Measurements from ENCODE around the gene SPATS2. TPM values are rescaled to one million over a fixed set of nuclear protein-coding genes. Genes with fewer than 3 reads are reported as not detected.

The SPATS2 gene
- total and polyA plus RNA-seq, 2 donors (not counting 3 experiments of a cell fraction or from before 2014, with no cell fraction given), result 55.8 to 66.5 TPM

GRCh38 chr12:49562233-49562632, 195.0 kb downstream of the SPATS2 start:
- dilution Hi-C loops (cut with MboI; ENCODE audit: extremely low pct_ligation_motif_present, low sequenced_read_pairs), result no loop called here
- H3K36me3 ChIP-seq (ENCODE audit: control insufficient read depth in 2 of 2, extremely low read depth in 1 of 2, insufficient read depth in 2 of 2, low read length in 2 of 2), result peaks cover 13 to 56% of the 10 kb centered on the region in 2 experiments
- POLR2A ChIA-PET, result no interaction called here

GRCh38 chr12:49562831-49563230, 195.6 kb downstream of the SPATS2 start:
- H3K27me3 ChIP-seq (ENCODE audit: control insufficient read depth in 2 of 2, insufficient read depth in 2 of 2, low read length in 2 of 2), result no peaks in the 10 kb centered on the region
- H2AFZ ChIP-seq (ENCODE audit: low read depth, low read length), result no peak overlapping the region
- DNase-seq (ENCODE audit: low read depth, low spot score), result no peak
- no peak overlapping the region for H3K9ac ChIP-seq (replicated peaks; ENCODE audit: extremely low read depth, insufficient read depth, low read length)
- peaks cover 8% of the 10 kb centered on the region for H3K4me1 ChIP-seq (ENCODE audit: control insufficient read depth, extremely low read depth, insufficient read depth, low read length)
- no TSS peak for BruUV-seq (replicated peaks)
- dilution Hi-C loops (cut with MboI; ENCODE audit: extremely low pct_ligation_motif_present, low sequenced_read_pairs), result no loop called here
- H3K9me3 ChIP-seq (replicated peaks; ENCODE audit: control insufficient read depth, insufficient read depth, low read length), result no peaks in the 10 kb centered on the region
- H4K20me1 ChIP-seq (replicated peaks; ENCODE audit: control insufficient read depth, extremely low read depth, insufficient read depth, low read length), result no peaks in the 10 kb centered on the region
- H3K4me3 ChIP-seq (replicated peaks in 1 of 3; ENCODE audit: insufficient read depth in 1 of 3, low read depth in 1 of 3, low read length in 3 of 3), result no peak overlapping the region
- peaks cover 16% of the 10 kb centered on the region for H3K79me2 ChIP-seq (ENCODE audit: control insufficient read depth, insufficient read depth, low read length)
- no peak overlapping the region for H3K27ac ChIP-seq (ENCODE audit: insufficient read depth, low read depth, low read length)
- TF ChIP-seq GATA2 (IDR thresholded peaks at IDR 0.05; ENCODE audit: insufficient read depth, insufficient read length, low read depth, low read length), result no peak
- TF ChIP-seq MAX (IDR thresholded peaks at IDR 0.05; ENCODE audit: insufficient read depth, insufficient read length), result no peak
- no peak for TF ChIP-seq FOS (IDR thresholded peaks at IDR 0.05; ENCODE audit: borderline replicate concordance, insufficient read depth, low read length)
- TF ChIP-seq JUN (IDR thresholded peaks at IDR 0.05; ENCODE audit: borderline replicate concordance, insufficient read depth, insufficient read length, low read depth), result no peak
- TF ChIP-seq POLR2AphosphoS5 (IDR thresholded peaks at IDR 0.05; ENCODE audit: insufficient read depth, low read depth, low read length), result no peak
- FAIRE-seq, result no peak
- CTCF ChIA-PET, result interaction anchor here (1.4 to 1.8 kb wide), 4 partner anchors 10 to 215 kb away, joined by 3 to 8 read pairs (median 8); no protein-coding TSS in a partner anchor
- intact Hi-C loops (cut with micrococcal nuclease), result no loop called here
- POLR2A ChIA-PET, result no interaction called here
- peaks cover 13 to 56% of the 10 kb centered on the region in 2 experiments for H3K36me3 ChIP-seq (ENCODE audit: control insufficient read depth in 2 of 2, extremely low read depth in 1 of 2, insufficient read depth in 2 of 2, low read length in 2 of 2)
- no peaks in the 10 kb centered on the region for H3K9me1 ChIP-seq (replicated peaks; ENCODE audit: control insufficient read depth, extremely low read depth, insufficient read depth, low read length)
- no peak overlapping the region for H3K4me2 ChIP-seq (ENCODE audit: insufficient read depth, low read length)

More at GRCh38 chr12:49562233-49562632, 195.0 kb downstream of the SPATS2 start:
- CTCF ChIA-PET, result interaction anchor here (0.8 to 1.7 kb wide), 4 partner anchors 8 to 215 kb away, joined by 3 to 8 read pairs (median 4); no protein-coding TSS in a partner anchor
- Histone ChIP-seq H3K27me3 (ENCODE audit: control insufficient read depth in 2 of 2, insufficient read depth in 2 of 2, low read length in 2 of 2) (no peaks in the 10 kb centered on the region), H3K79me2 (ENCODE audit: control insufficient read depth, insufficient read depth, low read length) (peaks cover 13% of the 10 kb centered on the region), H3K27ac (ENCODE audit: insufficient read depth, low read depth, low read length) (no peak overlapping the region), H3K4me3 (replicated peaks in 1 of 3; ENCODE audit: insufficient read depth in 1 of 3, low read depth in 1 of 3, low read length in 3 of 3) (no peak overlapping the region), H3K9me1 (replicated peaks; ENCODE audit: control insufficient read depth, extremely low read depth, insufficient read depth, low read length) (no peaks in the 10 kb centered on the region), H4K20me1 (replicated peaks; ENCODE audit: control insufficient read depth, extremely low read depth, insufficient read depth, low read length) (no peaks in the 10 kb centered on the region), H3K4me1 (ENCODE audit: control insufficient read depth, extremely low read depth, insufficient read depth, low read length) (peaks cover 7% of the 10 kb centered on the region), H2AFZ (ENCODE audit: low read depth, low read length) (no peak overlapping the region), H3K9ac (replicated peaks; ENCODE audit: extremely low read depth, insufficient read depth, low read length) (no peak overlapping the region), H3K9me3 (replicated peaks; ENCODE audit: control insufficient read depth, insufficient read depth, low read length) (no peaks in the 10 kb centered on the region), H3K4me2 (ENCODE audit: insufficient read depth, low read length) (no peak overlapping the region)
- no TSS peak for BruUV-seq (replicated peaks)
- intact Hi-C loops (cut with micrococcal nuclease), result no loop called here
- FAIRE-seq (no peak), DNase-seq (ENCODE audit: low read depth, low spot score) (no peak)
- TF ChIP-seq EZH2 (IDR thresholded peaks at IDR 0.05; ENCODE audit: borderline replicate concordance, low read depth, low read length, severe bottlenecking) (no peak), POLR2A (IDR thresholded peaks at IDR 0.05; ENCODE audit: low read depth, low read length) (no peak), FOS (IDR thresholded peaks at IDR 0.05; ENCODE audit: borderline replicate concordance, insufficient read depth, low read length) (no peak), GATA2 (IDR thresholded peaks at IDR 0.05; ENCODE audit: insufficient read depth, insufficient read length, low read depth, low read length) (no peak), POLR2AphosphoS5 (IDR thresholded peaks at IDR 0.05; ENCODE audit: insufficient read depth, low read depth, low read length) (no peak)

All from endothelial cell of umbilical vein (primary cell).